ENCODE data around the gene PARN. TPM values are rescaled to one million over a fixed set of nuclear protein-coding genes. Genes with fewer than 3 reads are reported as not detected.
A peak's percentile ranks its signal among the peaks of the same experiment; 100 is the strongest.
"Not testable (repeated sequence)": the region's sequence is repeated elsewhere in the genome, so short reads cannot be mapped to it uniquely, and the experiment has no call there.

Gene PARN
- total RNA-seq, 2 donors from 2014 or later = 24.1 to 99.9 TPM

DNA sequence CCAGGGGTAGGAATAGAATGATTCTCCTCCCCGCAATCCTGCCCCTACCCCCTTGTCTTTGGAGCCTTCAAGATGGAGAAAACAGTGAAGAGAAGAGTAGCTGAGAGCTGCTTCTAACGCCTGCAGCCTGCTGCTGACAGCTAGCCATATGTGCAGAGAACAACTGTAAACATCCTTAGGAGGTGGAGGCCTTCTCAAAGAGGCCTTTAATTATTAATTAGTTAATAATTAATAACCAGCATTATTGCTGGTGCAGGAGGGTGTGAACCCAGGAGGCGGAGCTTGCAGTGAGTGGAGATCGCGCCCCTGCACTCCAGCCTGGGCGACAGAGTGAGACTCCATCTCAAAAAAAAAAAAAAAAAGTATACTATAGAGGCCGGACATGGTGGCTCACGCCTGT is 11.1 kb upstream of the PARN start:
- no peaks in the 10 kb centered on the region for H3K27me3 ChIP-seq
- intact Hi-C loops (cut with DNase I) = no loop called here
- no peak overlapping the region for H3K4me3 ChIP-seq
- no peaks in the 10 kb centered on the region for H3K9me3 ChIP-seq
- DNase-seq = no peak
- H3K36me3 ChIP-seq (replicated peaks in 1 of 2; ENCODE audit: insufficient read depth in 1 of 2, low read depth in 2 of 2) = peaks cover 8 to 15% of the 10 kb centered on the region in 2 donors
- WGBS, 2 donors = 85 to 94% methylated on average over 7 to 8 of the region's 8 CpGs
- H3K4me1 ChIP-seq = peaks cover 14% of the 10 kb centered on the region
- H3K27ac ChIP-seq = no peak overlapping the region
- ATAC-seq = no peak
- TF ChIP-seq POLR2A (IDR thresholded peaks at IDR 0.05) = no peak
- TF ChIP-seq, protein P1, sequence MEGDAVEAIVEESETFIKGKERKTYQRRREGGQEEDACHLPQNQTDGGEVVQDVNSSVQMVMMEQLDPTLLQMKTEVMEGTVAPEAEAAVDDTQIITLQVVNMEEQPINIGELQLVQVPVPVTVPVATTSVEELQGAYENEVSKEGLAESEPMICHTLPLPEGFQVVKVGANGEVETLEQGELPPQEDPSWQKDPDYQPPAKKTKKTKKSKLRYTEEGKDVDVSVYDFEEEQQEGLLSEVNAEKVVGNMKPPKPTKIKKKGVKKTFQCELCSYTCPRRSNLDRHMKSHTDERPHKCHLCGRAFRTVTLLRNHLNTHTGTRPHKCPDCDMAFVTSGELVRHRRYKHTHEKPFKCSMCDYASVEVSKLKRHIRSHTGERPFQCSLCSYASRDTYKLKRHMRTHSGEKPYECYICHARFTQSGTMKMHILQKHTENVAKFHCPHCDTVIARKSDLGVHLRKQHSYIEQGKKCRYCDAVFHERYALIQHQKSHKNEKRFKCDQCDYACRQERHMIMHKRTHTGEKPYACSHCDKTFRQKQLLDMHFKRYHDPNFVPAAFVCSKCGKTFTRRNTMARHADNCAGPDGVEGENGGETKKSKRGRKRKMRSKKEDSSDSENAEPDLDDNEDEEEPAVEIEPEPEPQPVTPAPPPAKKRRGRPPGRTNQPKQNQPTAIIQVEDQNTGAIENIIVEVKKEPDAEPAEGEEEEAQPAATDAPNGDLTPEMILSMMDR (IDR thresholded peaks at IDR 0.05) = no peak

DNA sequence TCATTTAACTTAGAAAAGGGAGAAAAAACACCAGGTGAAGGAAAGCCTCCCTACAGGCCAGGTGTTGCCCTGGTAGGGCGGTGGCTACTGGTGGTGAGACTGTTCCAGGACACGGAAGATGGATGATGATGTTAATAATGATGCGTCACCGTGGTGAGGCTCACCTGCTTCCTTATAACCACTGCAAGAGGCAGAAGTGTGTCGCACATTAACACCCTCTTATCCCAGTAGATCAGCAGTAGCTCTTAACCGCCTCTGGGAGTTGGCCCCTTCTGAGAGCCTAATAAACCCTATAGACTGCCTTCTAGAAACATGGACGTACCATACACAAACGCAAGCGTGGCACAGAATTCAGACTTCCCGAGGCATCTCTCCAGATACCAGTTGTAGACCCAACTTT is 10.5 kb upstream of the PARN start:
- ATAC-seq (peak; percentile 42), DNase-seq (peak in 3 of 4 donors; percentile 20 to 25 (median 22))
- no peak overlapping the region for H3K4me3 ChIP-seq
- no peaks in the 10 kb centered on the region for H3K27me3 ChIP-seq
- peaks cover 21% of the 10 kb centered on the region for H3K4me1 ChIP-seq
- TF ChIP-seq POLR2A (IDR thresholded peaks at IDR 0.05) = no peak
- TF ChIP-seq, protein P1 (IDR thresholded peaks at IDR 0.05) = no peak
- 82 to 84% methylated on average over 10 of the region's 10 CpGs for WGBS, 2 donors
- intact Hi-C loops (cut with DNase I) = no loop called here
- no peaks in the 10 kb centered on the region for H3K9me3 ChIP-seq
- peak overlapping the region in 1 of 4 donors; percentile 25 for H3K27ac ChIP-seq
- peaks cover 8 to 11% of the 10 kb centered on the region in 2 donors for H3K36me3 ChIP-seq (replicated peaks in 1 of 2; ENCODE audit: insufficient read depth in 1 of 2, low read depth in 2 of 2)

DNA sequence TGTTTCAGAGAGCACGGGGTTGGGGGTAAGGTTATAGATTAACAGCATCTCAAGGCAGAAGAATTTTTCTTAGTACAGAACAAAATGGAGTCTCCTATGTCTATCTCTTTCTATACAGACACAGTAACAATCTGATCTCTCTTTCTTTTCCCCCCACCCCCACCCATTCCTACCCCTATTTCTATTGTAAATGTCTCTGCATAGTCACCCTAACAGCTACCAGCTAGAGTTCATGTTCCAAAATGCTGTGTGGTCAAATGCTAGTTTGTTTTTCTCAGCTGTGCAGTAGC is 6.8 kb upstream of the PARN start:
- H3K27ac ChIP-seq = peak overlapping the region in 1 of 4 donors; percentile 47
- intact Hi-C loops (cut with DNase I) = not testable (repeated sequence)

DNA sequence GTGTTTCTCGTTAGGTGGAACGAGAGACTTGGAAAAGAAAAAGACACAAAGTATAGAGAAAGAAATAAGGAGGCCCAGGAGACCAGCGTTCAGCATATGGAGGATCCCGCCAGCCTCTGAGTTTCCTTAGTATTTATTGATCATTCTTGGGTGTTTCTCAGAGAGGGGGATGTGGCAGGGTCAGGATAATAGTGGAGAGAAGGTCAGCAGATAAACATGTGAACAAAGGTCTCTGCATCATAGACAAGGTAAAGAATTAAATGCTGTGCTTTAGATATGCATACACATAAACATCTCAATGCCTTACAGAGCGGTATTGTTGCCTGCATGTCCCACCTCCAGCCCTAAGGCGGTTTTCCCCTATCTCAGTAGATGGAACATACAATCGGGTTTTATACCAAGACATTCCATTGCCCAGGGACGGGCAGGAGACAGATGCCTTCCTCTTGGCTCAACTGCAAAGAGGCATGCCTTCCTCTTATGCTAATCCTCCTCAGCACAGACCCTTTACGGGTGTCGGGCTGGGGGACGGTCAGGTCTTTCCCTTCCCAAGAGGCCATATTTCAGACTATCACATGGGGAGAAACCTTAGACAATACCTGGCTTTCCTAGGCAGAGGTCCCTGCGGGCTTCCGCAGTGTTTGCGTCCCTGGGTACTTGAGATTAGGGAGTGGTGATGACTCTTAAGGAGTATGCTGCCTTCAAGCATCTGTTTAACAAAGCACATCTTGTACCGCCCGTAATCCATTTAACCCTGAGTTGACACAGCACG is 6.3 kb upstream of the PARN start:
- WGBS, 2 donors = 36 to 37% methylated on average over 14 to 17 of the region's 17 CpGs
- not testable (repeated sequence) for H3K4me3 ChIP-seq

More for the DNA sequence above, 6.8 kb upstream of the PARN start:
- not testable (repeated sequence) for H3K36me3 ChIP-seq (replicated peaks in 1 of 2; ENCODE audit: insufficient read depth in 1 of 2, low read depth in 2 of 2); H3K4me3 ChIP-seq; ATAC-seq; H3K9me3 ChIP-seq; DNase-seq; H3K27me3 ChIP-seq
- 14 to 20% methylated on average over 1 of the region's 1 CpG for WGBS, 2 donors
- peaks cover 46% of the 10 kb centered on the region for H3K4me1 ChIP-seq

DNA sequence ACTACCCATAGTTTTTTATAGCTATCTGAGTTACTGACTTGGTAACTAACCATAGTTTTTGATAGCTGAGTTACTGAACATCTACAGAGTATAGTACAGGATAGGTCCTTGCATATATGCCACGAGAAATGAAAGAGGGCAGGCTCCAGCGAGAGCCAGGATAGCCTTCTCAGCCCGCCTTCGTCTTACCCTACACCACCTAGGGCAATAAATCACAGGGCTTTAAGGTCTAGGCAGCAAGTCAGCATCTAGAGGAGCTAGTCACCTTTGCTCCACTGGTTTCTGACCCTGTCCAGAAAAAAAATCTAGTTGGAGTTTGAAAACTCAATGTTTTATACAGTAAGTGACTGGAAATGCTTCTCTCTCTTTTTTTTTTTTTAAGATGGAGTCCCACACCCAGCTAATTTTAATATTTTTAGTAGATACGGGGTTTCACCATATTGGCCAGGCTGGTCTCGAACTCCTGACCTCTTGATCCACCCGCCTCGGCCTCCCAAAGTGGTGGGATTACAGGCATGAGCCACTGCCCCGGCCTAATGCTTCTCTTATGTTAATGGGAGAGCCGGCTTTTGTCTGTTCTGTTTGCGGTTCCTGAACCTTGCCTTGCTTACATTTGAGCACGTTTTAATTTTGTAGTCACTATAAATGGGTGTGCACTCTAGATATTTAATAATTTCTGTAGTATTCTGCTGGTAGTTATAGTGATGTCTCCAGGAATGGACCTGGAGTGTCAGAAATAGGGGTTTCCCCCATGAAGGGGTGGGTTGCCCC is 5.5 kb upstream of the PARN start:
- Histone ChIP-seq H3K36me3 (replicated peaks in 1 of 2; ENCODE audit: insufficient read depth in 1 of 2, low read depth in 2 of 2) (no peaks in the 10 kb centered on the region), H3K27me3 (no peaks in the 10 kb centered on the region), H3K4me1 (peaks cover 48% of the 10 kb centered on the region), H3K4me3 (no peak overlapping the region), H3K27ac (peak overlapping the region in 2 of 4 donors; percentile 47 to 58), H3K9me3 (no peaks in the 10 kb centered on the region)
- intact Hi-C loops (cut with DNase I) = no loop called here
- WGBS, 2 donors = 79% methylated on average over 12 of the region's 12 CpGs
- ATAC-seq (no peak), DNase-seq (no peak)
- TF ChIP-seq, protein P1 (IDR thresholded peaks at IDR 0.05) = no peak
- no peak for TF ChIP-seq POLR2A (IDR thresholded peaks at IDR 0.05)

More for the DNA sequence above, 6.3 kb upstream of the PARN start:
- H3K9me3 ChIP-seq; intact Hi-C loops (cut with DNase I); H3K27me3 ChIP-seq; ATAC-seq; H3K36me3 ChIP-seq (replicated peaks in 1 of 2; ENCODE audit: insufficient read depth in 1 of 2, low read depth in 2 of 2): not testable (repeated sequence)
- DNase-seq = peak in 1 of 4 donors; percentile 20
- Histone ChIP-seq H3K27ac (peak overlapping the region in 2 of 4 donors; percentile 47 to 58), H3K4me1 (peaks cover 48% of the 10 kb centered on the region)

Data from body of pancreas (tissue), 4 donors.